Measurements from ENCODE around the gene LMBRD1. TPM values are rescaled to one million over a fixed set of nuclear protein-coding genes. Genes with fewer than 3 reads are reported as not detected.
"Not testable (repeated sequence)": the region's sequence is repeated elsewhere in the genome, so short reads cannot be mapped to it uniquely, and the experiment has no call there.

LMBRD1 gene
- total RNA-seq, 1 donor from 2014 or later = 49.5 TPM

DNA sequence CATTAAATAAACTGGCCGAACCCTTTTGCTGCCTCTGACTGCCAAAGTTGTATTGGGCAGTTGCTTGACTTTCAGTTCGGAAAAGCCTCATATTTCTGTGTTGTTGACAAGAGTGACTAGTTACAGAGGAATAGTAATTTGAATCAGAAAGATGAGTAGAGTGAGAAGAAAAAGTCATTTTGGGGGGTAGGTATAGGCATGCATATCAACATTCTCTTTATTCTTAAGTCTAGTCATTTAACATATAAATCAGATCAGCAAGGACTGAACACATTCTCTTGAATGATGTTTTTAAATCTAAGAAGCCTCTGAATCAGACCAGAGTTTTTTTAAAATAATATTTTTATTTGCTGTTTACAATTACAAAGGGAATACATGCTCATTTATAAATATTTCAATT, 4.9 kb upstream of the LMBRD1 start:
- DNase-seq (no peak), ATAC-seq (no peak)
- intact Hi-C loops (cut with micrococcal nuclease) = no loop called here

DNA sequence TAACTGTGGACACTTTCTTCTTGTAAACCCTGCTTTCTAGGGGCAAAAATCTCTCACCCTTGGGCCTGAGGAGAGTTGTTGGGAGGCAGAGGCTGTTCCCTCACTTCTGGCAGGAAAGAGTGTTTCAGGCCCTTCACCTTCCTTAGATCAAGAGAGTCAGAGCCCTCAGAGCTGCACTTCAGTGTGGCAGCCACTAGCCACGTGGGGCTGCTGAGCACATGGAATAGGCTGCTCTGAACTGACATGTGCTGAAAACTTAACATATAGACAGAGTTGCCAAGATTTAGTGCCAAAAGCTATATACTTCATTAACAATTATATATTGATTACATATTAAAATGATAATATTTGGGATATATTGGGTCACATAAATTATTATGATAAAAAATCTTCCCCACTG, 4.4 kb upstream of the LMBRD1 start:
- ATAC-seq (no peak), DNase-seq (no peak)
- intact Hi-C loops (cut with micrococcal nuclease) = no loop called here

DNA sequence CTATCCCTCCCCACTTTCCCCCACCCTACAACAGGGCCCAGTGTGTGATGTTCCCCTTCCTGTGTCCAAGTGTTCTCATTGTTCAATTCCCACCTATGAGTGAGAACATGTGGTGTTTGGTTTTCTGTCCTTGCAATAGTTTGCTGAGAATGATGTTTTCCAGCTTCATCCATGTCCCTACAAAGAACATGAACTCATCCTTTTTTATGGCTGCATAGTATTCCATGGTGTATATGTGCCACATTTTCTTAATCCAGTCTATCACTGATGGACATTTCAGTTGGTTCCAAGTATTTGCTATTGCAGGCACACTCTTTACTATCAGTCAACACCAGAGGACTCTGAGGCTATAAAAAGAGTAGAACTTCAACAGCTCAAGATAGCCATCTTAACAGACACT, 2.0 kb upstream of the LMBRD1 start:
- ATAC-seq; intact Hi-C loops (cut with micrococcal nuclease); DNase-seq: not testable (repeated sequence)

DNA sequence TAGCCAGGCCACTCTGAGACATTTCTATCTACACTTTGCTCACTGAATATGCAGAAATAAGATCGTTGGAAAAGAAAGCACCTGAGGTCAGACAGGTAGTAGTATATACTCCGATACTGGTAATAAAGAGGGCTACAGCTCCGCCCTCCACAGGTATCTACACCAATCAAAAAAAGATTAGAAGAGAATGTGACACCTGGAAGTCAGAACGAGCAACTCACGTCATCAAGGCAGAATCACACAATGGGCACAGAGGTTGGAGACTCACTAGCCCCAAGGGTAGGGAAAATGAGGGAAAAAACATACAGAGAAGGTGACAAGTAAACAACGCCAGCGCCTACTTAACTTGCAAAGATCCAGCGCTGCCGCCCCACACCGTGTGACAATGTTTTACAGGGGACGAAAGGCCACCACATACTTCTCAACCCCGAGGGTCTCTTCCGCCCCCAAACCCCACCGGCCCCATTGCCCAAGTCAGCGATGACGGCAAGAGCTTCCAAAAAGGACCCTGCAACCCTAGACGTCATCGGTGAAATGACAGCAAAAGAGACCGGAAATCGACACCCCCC, 653 bp downstream of the LMBRD1 start:
- intact Hi-C loops (cut with micrococcal nuclease) = no loop called here
- ATAC-seq (peak; percentile 34), DNase-seq (no peak)

DNA sequence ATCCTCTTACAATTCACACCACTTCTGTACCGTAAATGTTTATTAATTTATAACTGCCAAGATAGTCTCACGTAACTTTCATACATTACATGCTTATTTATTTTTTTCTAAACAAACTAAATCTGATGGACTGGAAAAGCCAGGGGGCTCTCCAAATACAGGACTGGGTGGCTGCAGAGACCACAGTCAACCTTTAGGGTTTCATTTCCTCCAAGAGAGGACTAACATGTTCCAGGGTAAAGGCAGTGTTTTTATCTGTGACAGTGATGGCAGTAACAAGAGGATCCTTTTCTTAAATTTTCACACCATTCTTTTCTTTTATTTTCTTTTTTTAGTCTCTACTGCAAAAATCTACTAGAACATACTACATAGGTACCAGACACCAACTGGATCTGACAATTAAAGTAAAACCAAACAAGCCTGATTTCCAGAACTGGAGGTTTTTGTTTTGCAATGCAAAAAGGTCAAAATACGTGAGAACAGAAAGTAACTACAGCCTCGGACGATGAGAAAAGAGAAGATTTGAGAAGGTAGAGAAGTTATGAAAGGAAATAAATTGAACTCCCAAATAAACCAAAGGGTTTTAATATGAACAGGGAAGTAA, 1.2 kb downstream of the LMBRD1 start:
- ATAC-seq (no peak), DNase-seq (no peak)
- intact Hi-C loops (cut with micrococcal nuclease) = no loop called here

DNA sequence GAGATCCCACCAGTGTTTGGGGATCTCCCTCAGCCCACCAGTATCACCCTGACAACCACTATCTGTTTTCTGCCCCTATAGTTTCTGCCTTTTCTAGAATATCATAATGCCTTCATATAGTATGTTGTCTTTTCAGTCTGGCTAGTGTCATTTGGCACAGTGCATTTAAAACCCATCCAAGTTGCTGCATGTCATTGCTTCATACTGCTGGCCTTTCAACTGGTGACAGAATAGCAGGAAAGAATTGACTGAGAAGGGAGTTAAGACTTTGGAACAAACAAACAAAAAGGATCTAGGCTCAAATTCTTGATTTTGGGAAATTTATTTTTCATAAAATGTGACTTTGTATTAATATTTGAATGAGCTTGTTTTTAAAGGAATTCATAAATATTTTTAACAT, 4.5 kb downstream of the LMBRD1 start:
- no peak for ATAC-seq
- intact Hi-C loops (cut with micrococcal nuclease) = no loop called here

DNA sequence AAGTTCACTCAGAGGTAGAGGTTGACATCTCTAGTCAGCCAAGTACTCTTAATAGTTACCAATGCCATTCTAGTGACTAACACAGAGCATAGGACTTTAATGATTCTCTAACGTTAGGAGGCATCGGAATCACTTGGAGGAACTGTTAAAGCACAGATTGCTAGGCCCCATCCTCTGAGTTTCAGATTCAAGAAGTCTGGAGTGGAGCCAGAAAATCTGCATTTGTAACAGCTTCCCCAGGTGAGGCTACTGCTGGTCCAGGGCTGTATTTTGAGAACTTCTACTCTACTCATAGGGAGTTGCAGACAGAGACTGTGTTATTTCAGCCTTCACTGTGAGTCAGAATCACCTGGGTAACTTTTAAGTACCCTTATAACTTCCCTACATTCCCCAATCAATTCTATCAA, 5.7 kb downstream of the LMBRD1 start:
- ATAC-seq (peak; percentile 58), DNase-seq (no peak)
- intact Hi-C loops (cut with micrococcal nuclease) = no loop called here

More for the DNA sequence above, 4.5 kb downstream of the LMBRD1 start:
- DNase-seq = no peak

DNA sequence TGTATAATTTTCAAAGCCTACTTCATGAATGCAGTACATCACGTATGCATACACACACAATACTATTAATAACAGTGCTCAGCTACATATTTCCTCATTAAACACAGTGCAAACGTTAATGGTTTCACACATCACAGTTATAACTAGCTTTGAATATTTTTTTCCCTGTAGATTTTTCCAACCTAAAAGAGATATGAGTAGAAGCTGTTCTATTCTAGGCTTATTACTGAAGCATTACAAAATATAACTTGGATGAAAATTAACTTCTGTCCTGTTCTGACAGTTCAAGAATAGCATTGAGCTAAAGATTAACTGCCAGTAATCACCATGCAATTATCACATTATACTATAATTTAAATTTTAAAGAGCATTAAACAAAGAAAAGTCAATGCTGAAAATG, 6.2 kb downstream of the LMBRD1 start:
- intact Hi-C loops (cut with micrococcal nuclease) = no loop called here
- peak; percentile 50 for ATAC-seq
- no peak for DNase-seq

DNA sequence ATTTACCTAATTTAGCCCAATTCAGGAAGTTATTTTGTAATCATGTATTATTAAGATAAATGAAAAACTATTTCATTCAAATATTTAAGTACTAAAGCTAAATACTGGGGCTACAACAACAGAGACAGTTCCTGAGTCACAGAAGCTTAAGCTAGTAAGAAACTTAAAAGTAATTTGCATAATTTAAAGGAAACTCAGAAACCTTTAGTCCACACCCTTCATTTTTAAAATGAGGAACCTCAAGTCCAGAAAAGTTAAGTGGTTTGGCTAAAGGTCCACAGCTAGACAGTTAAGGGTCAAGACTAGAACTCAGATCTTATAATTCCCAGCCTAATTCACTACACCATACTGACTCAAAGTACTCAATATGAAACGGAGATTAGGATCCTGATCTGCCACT, 7.2 kb downstream of the LMBRD1 start:
- no peak for DNase-seq
- ATAC-seq = no peak
- intact Hi-C loops (cut with micrococcal nuclease) = no loop called here

DNA sequence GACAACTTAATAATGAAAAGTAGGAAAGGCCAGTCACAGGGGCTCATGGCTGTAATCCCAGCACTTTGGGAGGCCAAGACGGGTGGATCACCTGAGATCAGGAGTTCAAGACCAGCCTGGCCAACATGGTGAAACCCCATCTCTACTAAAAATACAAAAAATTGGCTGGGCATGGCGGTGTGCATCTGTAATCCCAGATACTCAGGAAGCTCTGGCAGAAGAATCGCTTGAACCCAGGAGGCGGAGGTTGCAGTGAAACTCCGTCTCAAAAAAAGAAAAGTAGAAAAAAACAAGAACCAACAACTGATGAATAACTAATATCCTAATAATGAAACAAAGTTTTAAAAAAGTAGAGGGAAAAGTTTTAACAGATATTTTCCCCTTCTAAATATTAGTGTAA, 9.4 kb downstream of the LMBRD1 start:
- DNase-seq; intact Hi-C loops (cut with micrococcal nuclease); ATAC-seq: not testable (repeated sequence)

DNA sequence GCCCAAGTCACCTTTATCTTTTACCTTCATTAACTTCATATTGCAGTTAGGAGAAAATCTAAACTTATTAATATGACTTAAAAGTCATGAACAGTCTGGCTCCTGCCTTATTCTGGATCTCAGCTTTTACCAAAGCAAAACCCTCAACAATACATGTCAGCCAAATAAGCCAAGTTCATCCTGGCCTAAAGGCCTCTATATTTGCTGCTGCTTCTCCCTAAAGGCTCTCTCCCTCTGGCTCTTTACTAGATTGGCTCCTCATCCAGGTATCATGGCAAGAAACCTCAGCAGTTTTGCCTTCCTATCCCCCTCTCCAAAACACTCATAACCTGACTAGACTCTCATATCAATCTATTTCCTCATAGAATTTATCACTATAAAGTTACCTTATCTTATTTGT, 11.1 kb downstream of the LMBRD1 start:
- ATAC-seq (no peak), DNase-seq (no peak)
- intact Hi-C loops (cut with micrococcal nuclease) = no loop called here

DNA sequence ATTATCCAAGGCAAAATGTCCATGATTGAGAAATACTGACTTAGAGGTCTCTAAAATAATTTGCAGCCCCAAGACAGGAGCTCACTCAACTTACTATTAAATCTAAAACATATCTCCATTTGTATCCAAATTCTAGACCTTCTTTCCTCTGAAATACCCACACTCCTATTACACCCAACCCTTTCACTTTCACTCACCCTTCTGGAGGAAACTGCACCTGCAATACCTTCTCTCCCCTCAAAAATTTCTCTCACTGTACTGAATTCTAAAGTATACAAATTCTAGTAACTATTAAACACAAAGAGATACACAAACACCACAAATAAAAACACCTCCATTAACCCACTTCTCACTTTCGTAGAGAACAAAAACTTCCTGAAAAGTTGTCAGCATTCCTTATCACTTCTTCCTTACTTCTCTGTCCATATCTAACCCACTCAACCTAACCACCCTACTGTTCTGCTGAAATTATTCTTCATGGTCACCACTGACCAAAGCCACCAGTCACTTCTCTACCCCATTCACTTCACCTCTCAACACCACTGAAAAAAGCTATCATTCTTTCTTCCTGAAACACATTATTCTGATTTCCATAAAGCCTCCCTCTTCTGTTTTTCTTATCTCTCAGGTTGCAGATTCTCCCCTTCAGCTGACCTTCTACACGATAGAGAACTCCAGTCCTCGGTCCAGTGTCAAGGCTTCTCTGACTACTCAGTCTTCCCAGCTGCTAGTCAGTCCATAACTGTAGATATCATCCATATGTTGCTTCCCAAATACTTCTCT, 12.0 kb downstream of the LMBRD1 start:
- intact Hi-C loops (cut with micrococcal nuclease) = no loop called here
- DNase-seq = no peak
- ATAC-seq = no peak

DNA sequence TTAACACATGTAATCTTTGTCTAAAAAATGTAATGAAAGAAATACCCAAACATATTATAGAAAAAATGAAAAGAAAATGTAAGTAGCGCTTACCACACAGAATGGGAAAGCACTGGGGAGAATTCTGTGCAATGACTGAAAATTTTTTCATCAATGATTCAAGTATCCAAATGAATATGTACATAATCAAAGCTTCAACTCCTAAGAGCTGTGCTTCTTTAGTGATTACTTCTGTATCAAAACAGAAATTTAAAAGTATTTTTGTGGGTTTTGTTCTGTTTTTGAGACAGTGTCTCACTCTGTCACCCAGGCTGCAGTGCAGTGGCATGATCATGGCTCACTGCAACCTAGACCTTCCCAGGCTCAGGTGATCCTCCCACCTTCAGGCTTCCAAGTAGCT, 13.7 kb downstream of the LMBRD1 start:
- ATAC-seq (no peak), DNase-seq (no peak)
- intact Hi-C loops (cut with micrococcal nuclease) = no loop called here

DNA sequence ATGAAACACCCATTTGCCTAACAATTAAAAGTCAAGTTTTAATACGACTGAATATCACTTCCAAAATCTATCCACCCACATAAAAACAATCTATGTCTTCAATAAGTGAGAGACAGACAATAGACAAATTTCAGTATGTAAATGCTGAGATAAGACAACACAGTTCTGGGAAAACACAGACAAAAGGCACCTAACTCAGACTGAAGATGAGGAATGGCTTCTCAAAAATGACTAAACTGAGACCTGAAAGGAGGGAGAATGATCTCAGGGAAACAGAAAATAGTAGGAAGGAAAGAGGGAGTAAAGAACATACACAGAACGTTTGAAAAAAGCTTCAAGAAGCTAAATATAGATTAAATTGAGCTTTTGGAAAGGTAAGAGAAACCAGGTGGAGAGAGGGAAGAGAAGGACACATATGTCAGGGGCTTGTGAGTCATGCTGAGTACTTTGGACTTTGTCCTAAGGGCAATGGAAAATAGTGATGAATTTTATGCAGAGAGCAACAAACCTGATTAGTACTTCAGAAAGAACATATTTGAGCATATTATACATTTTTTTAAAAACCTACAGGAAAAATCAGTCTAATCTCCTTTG, 16.1 kb downstream of the LMBRD1 start:
- intact Hi-C loops (cut with micrococcal nuclease) = no loop called here
- DNase-seq (no peak), ATAC-seq (peak; percentile 17)

DNA sequence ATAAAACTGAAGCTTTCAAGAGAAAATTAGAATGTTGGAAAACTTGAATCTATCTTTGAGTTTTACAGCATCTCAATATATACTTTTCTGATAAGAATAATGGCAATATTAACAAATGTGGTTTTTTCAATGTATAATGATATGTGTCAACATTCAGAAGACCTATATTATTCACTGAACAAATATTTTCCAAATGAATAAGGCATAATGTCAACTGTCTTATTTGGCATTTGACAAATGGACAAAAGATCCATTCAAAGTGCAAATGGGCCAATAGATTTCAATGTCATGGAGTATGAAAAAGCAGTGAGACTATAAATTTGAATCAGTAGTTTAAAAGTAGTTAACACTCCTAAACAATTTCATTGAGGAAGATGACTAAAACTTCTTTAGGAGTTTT, 20.9 kb downstream of the LMBRD1 start:
- intact Hi-C loops (cut with micrococcal nuclease) = no loop called here

DNA sequence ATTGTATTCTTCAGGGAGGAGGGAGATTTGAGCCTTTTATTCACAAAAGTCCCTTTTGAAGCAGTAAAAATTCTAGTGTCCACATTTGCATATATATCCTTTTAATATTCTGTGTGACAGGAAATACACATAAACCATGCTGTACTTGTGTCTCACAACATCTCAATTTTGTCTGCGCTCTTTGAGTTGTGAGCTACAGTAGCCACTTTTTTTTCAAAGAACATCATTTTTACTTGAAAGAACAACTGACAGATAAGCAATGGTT, 21.3 kb downstream of the LMBRD1 start:
- DNase-seq (no peak), ATAC-seq (no peak)
- intact Hi-C loops (cut with micrococcal nuclease) = no loop called here

More for the DNA sequence above, 20.9 kb downstream of the LMBRD1 start:
- ATAC-seq (no peak), DNase-seq (no peak)

DNA sequence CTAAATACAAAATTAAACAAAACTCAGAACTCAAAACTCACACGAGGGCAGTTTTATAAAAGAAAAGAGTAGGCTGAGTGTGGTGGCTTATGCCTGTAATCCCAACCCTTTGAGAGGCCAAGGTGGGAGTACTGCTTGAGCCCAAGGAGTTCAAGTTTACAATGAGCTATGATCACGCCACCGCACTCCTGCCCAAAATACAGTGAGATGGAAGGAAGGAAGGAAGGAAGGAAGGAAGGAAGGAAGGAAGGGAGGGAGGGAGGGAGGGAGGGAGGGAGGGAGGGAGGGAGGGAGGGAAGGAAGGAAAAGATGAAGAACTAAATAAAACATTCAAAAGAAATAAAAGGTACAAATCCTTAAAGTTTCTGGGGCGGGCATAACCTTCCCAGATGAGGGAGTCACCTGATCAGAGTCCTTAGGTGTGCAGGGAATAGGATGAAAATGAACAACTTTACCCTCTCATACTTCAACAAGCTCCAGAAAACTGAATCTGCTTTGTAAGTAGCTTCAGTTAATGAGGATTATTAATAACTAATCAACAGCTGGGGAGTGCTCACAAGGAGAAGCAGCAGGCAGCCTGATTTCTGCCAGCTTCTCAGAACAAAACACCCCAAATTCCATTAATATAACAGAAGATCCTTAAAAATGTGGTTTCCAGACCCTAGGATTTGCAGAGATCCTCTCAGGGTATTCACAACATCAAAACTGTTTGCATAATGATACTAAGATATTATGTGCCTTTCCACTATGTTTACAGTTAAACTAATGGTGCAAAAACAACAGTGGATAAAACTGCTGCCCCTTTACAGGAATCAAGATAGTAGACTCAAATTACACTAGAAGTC, 21.8 kb downstream of the LMBRD1 start:
- ATAC-seq = no peak
- intact Hi-C loops (cut with micrococcal nuclease) = no loop called here
- no peak for DNase-seq

DNA sequence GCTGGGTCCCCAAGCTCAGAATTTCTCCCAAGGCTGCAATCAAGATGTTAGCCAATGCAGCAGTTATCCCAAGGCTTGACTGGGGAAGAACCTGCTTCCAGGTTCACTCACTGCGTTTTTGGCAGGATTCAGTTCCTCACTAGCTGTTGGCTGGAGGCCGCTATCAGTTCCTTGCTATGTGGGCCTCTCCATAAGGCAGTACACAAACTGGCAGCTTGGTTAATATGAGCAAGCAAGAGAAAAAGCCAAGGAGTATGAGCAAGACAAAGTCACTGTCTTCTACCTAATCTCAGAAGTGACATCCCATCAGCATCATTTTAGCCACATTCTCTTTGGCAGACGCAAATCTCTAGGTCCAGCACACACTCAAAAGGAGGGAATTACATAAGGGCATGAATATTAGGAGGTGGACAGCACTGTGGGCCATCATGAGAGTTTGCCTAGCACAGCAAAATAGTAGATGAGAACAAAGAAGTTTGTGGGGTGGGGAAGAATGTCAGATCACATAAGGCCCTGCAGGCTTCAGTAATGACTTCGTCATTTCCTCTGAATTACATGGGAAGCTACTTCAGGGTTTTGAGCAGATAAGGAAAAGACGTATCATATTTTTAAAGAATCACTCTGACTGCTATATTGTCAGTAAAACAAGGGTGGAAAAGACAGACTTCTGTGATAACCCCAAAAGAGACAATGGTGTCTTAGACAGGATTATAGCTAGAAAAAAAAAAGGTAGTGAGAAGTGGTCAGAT, 25.5 kb downstream of the LMBRD1 start:
- no peak for DNase-seq
- intact Hi-C loops (cut with micrococcal nuclease) = no loop called here
- ATAC-seq = no peak

DNA sequence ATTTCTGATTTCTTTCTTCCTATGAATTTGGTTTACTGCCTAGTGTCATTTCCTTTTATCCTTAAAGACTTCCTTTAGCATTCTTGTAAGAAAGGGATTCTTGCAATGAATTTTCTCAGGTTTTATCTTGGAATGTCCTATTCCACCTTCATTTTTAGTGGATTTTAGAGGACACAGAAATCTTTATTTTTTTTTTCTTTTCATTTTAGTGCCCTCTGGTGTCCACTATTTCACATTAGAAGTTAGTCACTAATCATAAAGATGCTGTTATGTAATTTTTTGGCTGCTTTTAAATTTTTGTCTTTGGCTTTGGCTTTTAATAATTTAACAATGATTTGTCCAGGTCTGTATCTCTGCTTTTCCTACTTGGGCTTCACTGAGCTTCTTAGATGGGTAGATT, 28.1 kb downstream of the LMBRD1 start:
- no peak for ATAC-seq

More for the DNA sequence above, 28.1 kb downstream of the LMBRD1 start:
- intact Hi-C loops (cut with micrococcal nuclease) = no loop called here
- DNase-seq = no peak

Measured in left ventricle myocardium superior (tissue), 1 donor.